ENCODE measurements around the gene EIF4G1.

- TF ChIP-seq CTCF (IDR thresholded peaks at IDR 0.05) (no peak), POLR2A (IDR thresholded peaks at IDR 0.05) (no peak), EP300 (IDR thresholded peaks at IDR 0.05) (no peak)
Observed at GRCh38 chr3:184348057-184348382, 33.6 kb downstream of the EIF4G1 start.
